SH-SY5Y (cell line): Measurements from ENCODE around the gene PLBD2.

ENCODE experiments used
- GATA2 ChIP-seq: IDR thresholded peaks from 2 replicates; pipeline ENCODE4 v1.6.1; 2011; ENCODE audit warnings: mild to moderate bottlenecking, low read depth, low read length
- GATA3 ChIP-seq: IDR thresholded peaks from 2 replicates; pipeline ENCODE4 v1.6.1; 2011; ENCODE audit warnings: low read depth, mild to moderate bottlenecking, low read length, moderate library complexity

- TF ChIP-seq GATA2 (no peak), GATA3 (no peak)
These were observed 44.3 kb downstream of the PLBD2 start for GRCh38 chr12:113402586-113403260.
